GM23338 (cell line): ENCODE results near the gene URI1. TPM values are rescaled to one million over a fixed set of nuclear protein-coding genes. Genes with fewer than 3 reads are reported as not detected.

Source experiments
- ATAC-seq: fragments of 200-7000 bp; cut with Tn5 transposase; 3 replicates; pipeline ENCODE4 v1.9.1; 2020
- DNase-seq: peaks from one replicate; pipeline ENCODE4 v3.0.0-alpha.2; 2015; ENCODE audit warnings: low spot score
- H2AFZ ChIP-seq: fragments of 200-600 bp; sonication (generic); 2 replicates; pipeline ENCODE4 v1.8.0; 2016; ENCODE audit warnings: antibody characterized with exemption, mild to moderate bottlenecking, moderate library complexity
- H3F3A ChIP-seq: fragments of 200-600 bp; sonication (generic); replicated peaks from 2 replicates; pipeline ENCODE4 v1.8.0; 2017; ENCODE audit warnings: antibody characterized with exemption, mixed run types, low read depth
- H3K27ac ChIP-seq: fragments of 200-600 bp; sonication (generic); 2 replicates; pipeline ENCODE4 v1.6.1; 2016; ENCODE audit warnings: low read depth
- H3K27me3 ChIP-seq: fragments of 200-600 bp; sonication (generic); 2 replicates; pipeline ENCODE4 v1.8.0; 2016; ENCODE audit warnings: mild to moderate bottlenecking, mixed run types, moderate library complexity; ENCODE audit not compliant: insufficient read depth
- H3K36me3 ChIP-seq: fragments of 200-600 bp; sonication (generic); 2 replicates; pipeline ENCODE4 v1.8.0; 2016; ENCODE audit warnings: mild to moderate bottlenecking; ENCODE audit not compliant: insufficient read depth
- H3K4me1 ChIP-seq: fragments of 200-600 bp; sonication (generic); 2 replicates; pipeline ENCODE4 v1.8.0; 2016; ENCODE audit warnings: mild to moderate bottlenecking, moderate library complexity; ENCODE audit not compliant: insufficient read depth
- H3K4me2 ChIP-seq: fragments of 200-600 bp; sonication (generic); 2 replicates; pipeline ENCODE4 v1.7.1; 2017; ENCODE audit warnings: mixed run types
- H3K4me3 ChIP-seq: fragments of 200-600 bp; sonication (generic); 2 replicates; pipeline ENCODE4 v1.6.1; 2016; ENCODE audit warnings: mixed run types
- H3K79me2 ChIP-seq: fragments of 200-600 bp; sonication (generic); replicated peaks from 2 replicates; pipeline ENCODE4 v1.8.0; 2017; ENCODE audit warnings: mild to moderate bottlenecking; ENCODE audit not compliant: insufficient read depth
- H3K9me2 ChIP-seq: fragments of 200-600 bp; sonication (generic); 2 replicates; pipeline ENCODE4 v1.8.0; 2017; ENCODE audit not compliant: insufficient read depth
- H4K20me1 ChIP-seq: fragments of 200-600 bp; sonication (generic); replicated peaks from 2 replicates; pipeline ENCODE4 v1.8.0; 2017; ENCODE audit warnings: mild to moderate bottlenecking; ENCODE audit not compliant: insufficient read depth
- H3K27ac Mint-ChIP-seq: 2 replicates; pipeline ENCODE4 v1.8.0; 2020; ENCODE audit warnings: inconsistent platforms, mild to moderate bottlenecking, moderate library complexity, mixed read lengths
- H3K27me3 Mint-ChIP-seq: 3 replicates; pipeline ENCODE4 v1.8.0; 2022; ENCODE audit warnings: low read depth, mild to moderate bottlenecking, moderate library complexity, mixed read lengths, inconsistent platforms; ENCODE audit not compliant: insufficient read depth, poor library complexity
- H3K36me3 Mint-ChIP-seq: 3 replicates; pipeline ENCODE4 v1.8.0; 2021; ENCODE audit warnings: low read depth, mild to moderate bottlenecking, inconsistent platforms, moderate library complexity, mixed read lengths
- H3K4me1 Mint-ChIP-seq: 3 replicates; pipeline ENCODE4 v1.8.0; 2020; ENCODE audit warnings: mild to moderate bottlenecking, inconsistent platforms, mixed read lengths
- H3K4me3 Mint-ChIP-seq: 3 replicates; pipeline ENCODE4 v1.8.0; 2021; ENCODE audit warnings: moderate library complexity, mild to moderate bottlenecking, inconsistent platforms, mixed read lengths
- H3K9me3 Mint-ChIP-seq: 3 replicates; pipeline ENCODE4 v1.8.0; 2020; ENCODE audit warnings: moderate library complexity, mild to moderate bottlenecking, inconsistent platforms, mixed read lengths
- JUNB ChIP-seq: IDR thresholded peaks from one replicate; pipeline ENCODE4 v1.6.1; 2016; ENCODE audit warnings: antibody characterized with exemption; ENCODE audit not compliant: unreplicated experiment
- POLR2AphosphoS5 ChIP-seq: IDR thresholded peaks from 2 replicates; pipeline ENCODE4 v1.6.1; 2016; ENCODE audit warnings: antibody characterized with exemption, low read depth
- ZNF331 ChIP-seq: fragments of 250-450 bp; sonication (Bioruptor Pico); IDR thresholded peaks from 2 replicates; pipeline ENCODE4 v1.5.0; 2020; ENCODE audit warnings: low read depth, mild to moderate bottlenecking, moderate library complexity
- ZNF462 ChIP-seq: fragments of 250-450 bp; sonication (Bioruptor Pico); IDR thresholded peaks from 2 replicates; pipeline ENCODE4 v1.5.0; 2020; ENCODE audit warnings: mild to moderate bottlenecking, moderate library complexity
- polyA plus RNA-seq: library from polyadenylated mRNA; unstranded; fragments of >200 nt; fragmentation: Nextera tagmentation; extraction: Ambion mirVana; gene quantifications from 2 replicates; pipeline ENCODE4 v1.2.1, GENCODE V29; 2016
- total RNA-seq: library from RNA; depleted of rRNA; stranded (reverse); fragments of >200 nt; shearing (Covaris generic); gene quantifications from 2 replicates; pipeline ENCODE4 v1.2.3, GENCODE V29; 2014
- TF ChIP-seq, protein P1 (sequence below): IDR thresholded peaks from one replicate; pipeline ENCODE4 v1.6.1; 2018; ENCODE audit warnings: antibody characterized with exemption; ENCODE audit not compliant: unreplicated experiment

URI1 gene
- total and polyA plus RNA-seq, 2 experiments from 2014 or later: 27.6 to 68.4 TPM

GRCh38 chr19:30023330-30023729 is 81.3 kb downstream of the URI1 start (continued):
- TF ChIP-seq ZNF462: no peak

- DNase-seq (no peak), ATAC-seq (no peak)
- TF ChIP-seq ZNF331 (CRISPR knock-in tag) (no peak), POLR2AphosphoS5 (no peak), JUNB (no peak)
- TF ChIP-seq, protein P1, sequence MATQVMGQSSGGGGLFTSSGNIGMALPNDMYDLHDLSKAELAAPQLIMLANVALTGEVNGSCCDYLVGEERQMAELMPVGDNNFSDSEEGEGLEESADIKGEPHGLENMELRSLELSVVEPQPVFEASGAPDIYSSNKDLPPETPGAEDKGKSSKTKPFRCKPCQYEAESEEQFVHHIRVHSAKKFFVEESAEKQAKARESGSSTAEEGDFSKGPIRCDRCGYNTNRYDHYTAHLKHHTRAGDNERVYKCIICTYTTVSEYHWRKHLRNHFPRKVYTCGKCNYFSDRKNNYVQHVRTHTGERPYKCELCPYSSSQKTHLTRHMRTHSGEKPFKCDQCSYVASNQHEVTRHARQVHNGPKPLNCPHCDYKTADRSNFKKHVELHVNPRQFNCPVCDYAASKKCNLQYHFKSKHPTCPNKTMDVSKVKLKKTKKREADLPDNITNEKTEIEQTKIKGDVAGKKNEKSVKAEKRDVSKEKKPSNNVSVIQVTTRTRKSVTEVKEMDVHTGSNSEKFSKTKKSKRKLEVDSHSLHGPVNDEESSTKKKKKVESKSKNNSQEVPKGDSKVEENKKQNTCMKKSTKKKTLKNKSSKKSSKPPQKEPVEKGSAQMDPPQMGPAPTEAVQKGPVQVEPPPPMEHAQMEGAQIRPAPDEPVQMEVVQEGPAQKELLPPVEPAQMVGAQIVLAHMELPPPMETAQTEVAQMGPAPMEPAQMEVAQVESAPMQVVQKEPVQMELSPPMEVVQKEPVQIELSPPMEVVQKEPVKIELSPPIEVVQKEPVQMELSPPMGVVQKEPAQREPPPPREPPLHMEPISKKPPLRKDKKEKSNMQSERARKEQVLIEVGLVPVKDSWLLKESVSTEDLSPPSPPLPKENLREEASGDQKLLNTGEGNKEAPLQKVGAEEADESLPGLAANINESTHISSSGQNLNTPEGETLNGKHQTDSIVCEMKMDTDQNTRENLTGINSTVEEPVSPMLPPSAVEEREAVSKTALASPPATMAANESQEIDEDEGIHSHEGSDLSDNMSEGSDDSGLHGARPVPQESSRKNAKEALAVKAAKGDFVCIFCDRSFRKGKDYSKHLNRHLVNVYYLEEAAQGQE: no peak
- no peak overlapping the region for H3K27ac Mint-ChIP-seq
- Histone ChIP-seq H3K27ac (no peak overlapping the region), H3K4me2 (no peak overlapping the region), H3K79me2 (0 out of 2 replicates have a peak, but pooled peaks cover 3% of the 10 kb centered on the region), H3F3A (no peaks in the 10 kb centered on the region), H3K4me1 (peaks cover 12% of the 10 kb centered on the region), H3K4me3 (no peak overlapping the region), H4K20me1 (no peaks in the 10 kb centered on the region), H2AFZ (no peak overlapping the region), H3K36me3 (no peaks in the 10 kb centered on the region), H3K27me3 (no peaks in the 10 kb centered on the region), H3K9me2 (no peaks in the 10 kb centered on the region)
- peaks cover 2% of the 10 kb centered on the region; the same call in 1 of the 3 replicates for H3K9me3 Mint-ChIP-seq
- no peaks in the 10 kb centered on the region for H3K27me3 Mint-ChIP-seq
- peaks cover 20% of the 10 kb centered on the region; the same call in 2 of the 3 replicates for H3K36me3 Mint-ChIP-seq
- H3K4me3 Mint-ChIP-seq: no peak overlapping the region
- peaks cover 13% of the 10 kb centered on the region; the same call in 2 of the 3 replicates for H3K4me1 Mint-ChIP-seq
These were observed 82.1 kb downstream of the URI1 start for GRCh38 chr19:30024091-30024490.
